GM19324 (cell line): ENCODE measurements around the gene ZBTB1.
"Not testable (repeated sequence)": the region's sequence is repeated elsewhere in the genome, so short reads cannot be mapped to it uniquely, and the experiment has no call there.

Experiments
- ATAC-seq: cut with Tn5 transposase; IDR thresholded peaks from one replicate; pipeline ENCODE4 v1.9.1; 2021; ENCODE audit warnings: mild to moderate bottlenecking, moderate library complexity; ENCODE audit not compliant: unreplicated experiment, low FRiP score

The ZBTB1 gene

GRCh38 chr14:64518229-64518628 lies 13.7 kb downstream of the ZBTB1 start:
- no peak for ATAC-seq

- no peak for ATAC-seq
Observed at GRCh38 chr14:64520699-64521098, 16.1 kb downstream of the ZBTB1 start.

DNA sequence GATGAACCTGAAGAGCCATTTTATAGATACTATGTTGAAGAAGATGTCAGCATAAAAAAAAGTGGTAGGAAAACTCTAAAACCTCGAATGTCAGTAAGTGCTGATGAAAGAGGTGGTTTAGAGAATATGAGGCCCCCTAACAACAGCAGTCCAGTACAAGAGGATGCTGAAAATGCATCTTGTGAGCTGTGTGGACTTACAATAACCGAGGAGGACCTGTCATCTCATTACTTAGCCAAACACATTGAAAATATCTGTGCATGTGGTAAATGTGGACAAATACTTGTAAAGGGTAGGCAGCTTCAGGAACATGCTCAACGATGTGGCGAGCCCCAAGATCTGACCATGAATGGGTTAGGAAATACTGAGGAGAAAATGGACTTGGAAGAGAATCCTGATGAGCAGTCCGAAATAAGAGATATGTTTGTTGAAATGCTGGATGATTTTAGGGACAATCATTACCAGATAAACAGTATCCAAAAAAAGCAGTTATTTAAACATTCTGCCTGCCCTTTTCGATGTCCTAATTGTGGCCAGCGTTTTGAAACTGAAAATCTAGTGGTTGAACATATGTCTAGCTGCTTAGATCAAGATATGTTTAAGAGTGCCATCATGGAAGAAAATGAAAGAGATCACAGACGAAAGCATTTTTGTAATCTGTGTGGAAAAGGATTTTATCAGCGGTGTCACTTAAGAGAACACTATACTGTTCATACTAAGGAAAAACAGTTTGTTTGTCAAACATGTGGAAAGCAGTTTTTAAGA lies 18.2 kb downstream of the ZBTB1 start:
- no peak for ATAC-seq

GRCh38 chr14:64525354-64525753 lies 20.8 kb downstream of the ZBTB1 start:
- ATAC-seq: no peak

DNA sequence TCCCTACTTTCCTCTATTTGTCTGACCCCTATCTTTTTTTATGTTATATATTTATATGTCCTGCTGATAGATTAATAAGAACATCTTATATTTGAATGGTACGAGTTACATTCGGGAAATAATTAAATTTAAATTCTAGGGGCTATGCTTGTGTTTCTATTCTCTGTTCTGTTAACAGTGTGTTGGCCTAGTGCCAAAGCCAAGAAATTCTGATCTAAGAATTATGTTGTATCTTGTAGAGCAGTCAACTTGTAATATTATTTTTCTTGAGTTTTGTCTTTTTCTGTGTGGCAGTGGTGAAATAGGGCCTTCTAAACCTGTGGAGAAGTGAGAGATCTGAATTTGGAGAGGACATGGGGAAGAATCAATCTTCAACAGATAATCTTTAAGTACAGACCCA lies 27.0 kb downstream of the ZBTB1 start:
- no peak for ATAC-seq

GRCh38 chr14:64536488-64537245 lies 32.1 kb downstream of the ZBTB1 start:
- ATAC-seq: no peak

DNA sequence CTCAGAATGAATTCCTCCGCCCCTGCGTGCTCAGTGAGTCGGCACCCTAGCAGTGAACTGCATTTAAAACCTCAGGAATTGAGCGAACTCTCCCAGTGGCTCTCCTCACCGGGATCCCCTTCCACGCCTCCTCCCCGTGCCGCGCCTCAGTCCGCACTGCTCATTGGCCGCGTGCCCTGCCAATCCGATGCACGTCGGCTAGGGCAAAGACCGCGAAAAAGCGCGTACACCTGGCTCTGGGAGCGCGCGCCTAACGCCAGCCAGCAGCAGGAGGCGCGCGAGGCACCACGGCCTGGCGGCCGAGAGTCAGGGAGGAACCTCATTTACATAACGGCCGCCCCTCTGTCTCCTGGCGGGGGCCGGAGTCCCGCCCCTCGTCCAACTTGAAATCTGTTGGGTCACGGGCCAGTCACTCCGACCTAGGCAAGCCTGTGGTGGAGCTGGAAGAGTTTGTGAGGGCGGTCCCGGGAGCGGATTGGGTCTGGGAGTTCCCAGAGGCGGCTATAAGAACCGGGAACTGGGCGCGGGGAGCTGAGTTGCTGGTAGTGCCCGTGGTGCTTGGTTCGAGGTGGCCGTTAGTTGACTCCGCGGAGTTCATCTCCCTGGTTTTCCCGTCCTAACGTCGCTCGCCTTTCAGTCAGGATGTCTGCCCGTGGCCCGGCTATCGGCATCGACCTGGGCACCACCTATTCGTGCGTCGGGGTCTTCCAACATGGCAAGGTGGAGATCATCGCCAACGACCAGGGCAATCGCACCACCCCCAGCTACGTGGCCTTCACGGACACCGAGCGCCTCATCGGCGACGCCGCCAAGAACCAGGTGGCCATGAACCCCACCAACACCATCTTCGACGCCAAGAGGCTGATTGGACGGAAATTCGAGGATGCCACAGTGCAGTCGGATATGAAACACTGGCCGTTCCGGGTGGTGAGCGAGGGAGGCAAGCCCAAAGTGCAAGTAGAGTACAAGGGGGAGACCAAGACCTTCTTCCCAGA lies 35.9 kb downstream of the ZBTB1 start, which contains the start of gene HSPA2:
HSPA2 (plus strand) TSS at position 534 of the 995 bp plus-strand sequence; CDS start at position 643, 109 bp downstream.
- peak; percentile 97 for ATAC-seq

DNA sequence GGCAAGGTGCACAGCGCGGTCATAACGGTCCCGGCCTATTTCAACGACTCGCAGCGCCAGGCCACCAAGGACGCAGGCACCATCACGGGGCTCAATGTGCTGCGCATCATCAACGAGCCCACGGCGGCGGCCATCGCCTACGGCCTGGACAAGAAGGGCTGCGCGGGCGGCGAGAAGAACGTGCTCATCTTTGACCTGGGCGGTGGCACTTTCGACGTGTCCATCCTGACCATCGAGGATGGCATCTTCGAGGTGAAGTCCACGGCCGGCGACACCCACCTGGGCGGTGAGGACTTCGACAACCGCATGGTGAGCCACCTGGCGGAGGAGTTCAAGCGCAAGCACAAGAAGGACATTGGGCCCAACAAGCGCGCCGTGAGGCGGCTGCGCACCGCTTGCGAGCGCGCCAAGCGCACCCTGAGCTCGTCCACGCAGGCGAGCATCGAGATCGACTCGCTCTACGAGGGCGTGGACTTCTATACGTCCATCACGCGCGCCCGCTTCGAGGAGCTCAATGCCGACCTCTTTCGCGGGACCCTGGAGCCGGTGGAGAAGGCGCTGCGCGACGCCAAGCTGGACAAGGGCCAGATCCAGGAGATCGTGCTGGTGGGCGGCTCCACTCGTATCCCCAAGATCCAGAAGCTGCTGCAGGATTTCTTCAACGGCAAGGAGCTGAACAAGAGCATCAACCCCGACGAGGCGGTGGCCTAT lies 36.8 kb downstream of the ZBTB1 start:
- no peak for ATAC-seq

DNA sequence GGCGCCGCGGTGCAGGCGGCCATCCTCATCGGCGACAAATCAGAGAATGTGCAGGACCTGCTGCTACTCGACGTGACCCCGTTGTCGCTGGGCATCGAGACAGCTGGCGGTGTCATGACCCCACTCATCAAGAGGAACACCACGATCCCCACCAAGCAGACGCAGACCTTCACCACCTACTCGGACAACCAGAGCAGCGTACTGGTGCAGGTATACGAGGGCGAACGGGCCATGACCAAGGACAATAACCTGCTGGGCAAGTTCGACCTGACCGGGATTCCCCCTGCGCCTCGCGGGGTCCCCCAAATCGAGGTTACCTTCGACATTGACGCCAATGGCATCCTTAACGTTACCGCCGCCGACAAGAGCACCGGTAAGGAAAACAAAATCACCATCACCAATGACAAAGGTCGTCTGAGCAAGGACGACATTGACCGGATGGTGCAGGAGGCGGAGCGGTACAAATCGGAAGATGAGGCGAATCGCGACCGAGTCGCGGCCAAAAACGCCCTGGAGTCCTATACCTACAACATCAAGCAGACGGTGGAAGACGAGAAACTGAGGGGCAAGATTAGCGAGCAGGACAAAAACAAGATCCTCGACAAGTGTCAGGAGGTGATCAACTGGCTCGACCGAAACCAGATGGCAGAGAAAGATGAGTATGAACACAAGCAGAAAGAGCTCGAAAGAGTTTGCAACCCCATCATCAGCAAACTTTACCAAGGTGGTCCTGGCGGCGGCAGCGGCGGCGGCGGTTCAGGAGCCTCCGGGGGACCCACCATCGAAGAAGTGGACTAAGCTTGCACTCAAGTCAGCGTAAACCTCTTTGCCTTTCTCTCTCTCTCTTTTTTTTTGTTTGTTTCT lies 37.6 kb downstream of the ZBTB1 start:
- ATAC-seq: no peak

- ATAC-seq: no peak
Observed at GRCh38 chr14:64542836-64543201, 38.2 kb downstream of the ZBTB1 start.

DNA sequence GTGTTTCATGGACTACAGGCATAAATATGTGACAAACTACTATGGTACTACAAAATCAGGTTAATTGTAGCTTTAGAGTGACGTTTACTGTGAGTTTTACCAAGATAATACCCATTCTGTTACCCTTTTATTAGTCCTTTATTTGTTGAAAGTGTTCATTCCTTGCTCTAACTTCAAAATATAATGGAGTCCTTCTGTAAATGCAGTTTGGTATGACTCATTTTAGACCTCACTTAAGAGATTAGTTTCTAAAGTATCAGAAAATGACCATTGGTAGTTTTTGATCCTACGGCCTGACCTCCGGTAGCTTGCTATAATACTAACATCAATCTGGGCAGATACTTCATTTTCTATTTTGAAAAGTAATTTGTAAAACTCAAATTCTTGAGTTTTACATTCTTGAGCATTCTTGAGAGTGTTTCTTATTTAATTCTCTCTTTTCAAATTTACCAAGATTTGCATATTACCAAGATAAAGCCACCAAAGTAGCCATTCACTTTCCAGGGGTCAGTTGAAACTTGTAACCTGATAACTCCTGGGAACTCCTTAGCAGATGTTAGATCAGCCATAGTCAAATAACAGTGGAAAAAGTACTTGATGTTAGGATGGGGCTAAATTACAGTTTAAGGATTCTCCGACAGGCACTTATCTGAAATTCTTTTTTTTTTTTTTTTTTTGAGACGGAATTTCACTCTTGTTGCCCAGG lies 40.2 kb downstream of the ZBTB1 start:
- ATAC-seq: no peak

GRCh38 chr14:64549016-64549415 lies 44.4 kb downstream of the ZBTB1 start:
- no peak for ATAC-seq

DNA sequence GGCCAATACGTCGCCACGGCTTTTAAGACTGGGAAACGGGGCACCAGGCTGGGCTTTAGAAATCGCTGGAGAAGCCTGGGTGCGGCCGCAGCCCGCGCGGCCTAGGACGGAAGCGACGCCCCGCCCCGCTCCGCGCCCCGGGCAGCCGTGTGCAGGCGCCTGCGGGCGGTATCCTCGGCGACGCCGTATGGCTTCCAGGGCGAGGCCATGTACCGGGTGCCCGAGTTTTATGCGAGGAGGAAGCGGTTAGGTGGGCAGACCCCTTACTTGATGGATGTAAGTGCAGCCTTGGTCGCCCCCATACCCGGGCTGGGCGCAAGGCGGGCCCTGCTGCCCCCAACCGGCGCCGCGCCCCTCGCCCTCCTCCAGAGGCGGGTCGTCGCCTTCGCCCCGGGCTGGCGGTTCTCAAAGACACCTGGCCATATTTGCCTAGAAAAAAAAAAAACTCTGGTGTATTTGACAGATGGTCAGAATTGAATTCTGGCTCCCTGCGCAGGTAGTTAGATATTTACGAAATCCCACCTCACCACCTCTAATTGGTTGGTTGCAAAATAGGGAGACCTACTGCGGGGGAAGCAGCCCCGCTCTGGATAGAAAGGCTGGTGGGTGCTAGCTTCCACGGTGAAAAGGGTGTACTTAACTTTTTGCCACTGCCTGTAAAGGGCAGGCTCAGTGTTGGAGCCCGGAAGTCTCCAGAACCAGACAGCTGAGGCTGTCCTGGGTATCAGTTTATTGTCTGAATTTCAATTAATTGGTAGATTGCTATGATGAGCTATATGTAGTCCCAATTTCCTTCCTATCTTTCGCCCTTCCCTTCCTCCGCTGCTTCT lies 45.4 kb downstream of the ZBTB1 start, which contains the start of gene PPP1R36:
PPP1R36 (plus strand) TSS at position 171 of the 830 bp plus-strand sequence; CDS start at position 208, 37 bp downstream.
- no peak for ATAC-seq

GRCh38 chr14:64550621-64551333 lies 46.2 kb downstream of the ZBTB1 start:
- ATAC-seq: no peak

DNA sequence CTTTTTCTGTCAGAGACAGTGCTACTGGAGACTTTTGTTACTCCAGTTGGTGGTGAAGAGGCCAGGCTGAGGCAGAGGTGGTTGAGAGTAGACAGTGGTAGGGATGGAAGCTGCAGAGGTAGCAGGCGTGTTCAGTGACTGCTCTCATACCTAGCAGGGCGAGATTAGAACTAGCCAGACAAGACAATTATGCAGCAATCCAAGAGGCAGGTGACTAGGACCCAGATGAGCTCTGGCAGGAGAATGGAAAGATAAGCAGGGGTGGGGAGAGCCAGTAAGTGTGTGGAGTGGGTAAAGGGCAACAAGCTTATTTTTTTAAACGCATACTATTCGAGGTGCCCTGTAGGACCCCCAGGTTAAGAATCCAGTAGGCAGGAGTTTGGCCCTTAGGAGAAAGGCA lies 50.0 kb downstream of the ZBTB1 start:
- ATAC-seq: no peak

GRCh38 chr14:64556526-64556925 lies 52.0 kb downstream of the ZBTB1 start:
- ATAC-seq: no peak

- not testable (repeated sequence) for ATAC-seq
Observed at GRCh38 chr14:64558216-64558615, 53.6 kb downstream of the ZBTB1 start.
